ENCODE data around the gene GRIN2B. TPM values are rescaled to one million over a fixed set of nuclear protein-coding genes. Genes with fewer than 3 reads are reported as not detected.

The GRIN2B gene
- total RNA-seq, 3 donors from 2014 or later (not counting 1 experiment from before 2014, with no cell fraction given), result not detected

GRCh38 chr12:13937735-13938134, 43.7 kb downstream of the GRIN2B start:
- H3K9me3 Mint-ChIP-seq, result peaks cover 5 to 11% of the 10 kb centered on the region in 2 donors
- intact Hi-C loops (cut with micrococcal nuclease), result no loop called here
- no peak overlapping the region for H3K4me3 ChIP-seq (ENCODE audit: low read length)
- H3K4me1 ChIP-seq (ENCODE audit: control insufficient read depth, insufficient read depth, low read length), result no peaks in the 10 kb centered on the region
- TF ChIP-seq CTCF (IDR thresholded peaks at IDR 0.05), result no peak
- ATAC-seq, result no peak
- H3K4me1 Mint-ChIP-seq, result no peaks in the 10 kb centered on the region
- no peak overlapping the region for H3K4me3 Mint-ChIP-seq
- H3K9me3 ChIP-seq (ENCODE audit: control insufficient read depth, insufficient read depth, low read length), result no peaks in the 10 kb centered on the region
- H3K36me3 Mint-ChIP-seq, result no peaks in the 10 kb centered on the region
- no peak for DNase-seq
- peaks cover 2 to 8% of the 10 kb centered on the region in 2 donors for H3K27me3 Mint-ChIP-seq (ENCODE audit: low read depth in 2 of 2)
- no peak overlapping the region for H3K27ac ChIP-seq (ENCODE audit: low read length)
- H3K27ac Mint-ChIP-seq, result no peak overlapping the region
- H3K27me3 ChIP-seq (ENCODE audit: control insufficient read depth, insufficient read depth, low read length), result no peaks in the 10 kb centered on the region
- no peaks in the 10 kb centered on the region for H3K36me3 ChIP-seq (ENCODE audit: control insufficient read depth, insufficient read depth, low read length)
- whole genome bisulfite sequencing (ENCODE audit: insufficient coverage), result 67% methylated on average over 1 of the region's 2 CpGs

DNA sequence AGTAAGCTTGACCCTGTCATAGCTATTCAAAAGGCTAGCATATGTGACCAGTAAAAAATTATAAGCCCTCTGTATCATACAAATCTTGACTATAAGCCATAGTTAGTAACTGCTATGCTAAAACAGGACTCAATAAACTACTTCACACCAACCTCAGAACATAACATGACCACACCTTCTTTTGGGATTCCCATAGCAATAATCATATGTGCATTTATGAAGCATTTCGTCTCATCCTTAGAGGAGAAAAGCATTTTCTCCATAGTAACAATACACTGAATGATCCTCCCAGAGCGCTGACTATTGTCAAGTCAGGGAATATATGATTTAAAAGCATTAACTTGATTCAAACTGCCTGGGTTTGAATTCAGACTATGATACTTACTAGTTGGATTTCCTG, 46.2 kb downstream of the GRIN2B start:
- no peaks in the 10 kb centered on the region for H3K4me1 Mint-ChIP-seq

More for the DNA sequence above, 46.2 kb downstream of the GRIN2B start:
- TF ChIP-seq CTCF (IDR thresholded peaks at IDR 0.05), result no peak
- Mint-ChIP-seq H3K9me3 (peaks cover 3 to 11% of the 10 kb centered on the region in 2 donors), H3K36me3 (no peaks in the 10 kb centered on the region), H3K27ac (no peak overlapping the region), H3K4me3 (no peak overlapping the region), H3K27me3 (ENCODE audit: low read depth in 2 of 2) (peaks cover 0 to 2% of the 10 kb centered on the region in 2 donors)
- intact Hi-C loops (cut with micrococcal nuclease), result no loop called here
- ATAC-seq (no peak), DNase-seq (no peak)
- 50% methylated on average over 2 of the region's 2 CpGs for WGBS (ENCODE audit: insufficient coverage)
- no peak overlapping the region for H3K27ac ChIP-seq (ENCODE audit: low read length)
- H3K4me3 ChIP-seq (ENCODE audit: low read length), result no peak overlapping the region
- H3K27me3 ChIP-seq (ENCODE audit: control insufficient read depth, insufficient read depth, low read length), result no peaks in the 10 kb centered on the region
- H3K9me3 ChIP-seq (ENCODE audit: control insufficient read depth, insufficient read depth, low read length), result no peaks in the 10 kb centered on the region
- no peaks in the 10 kb centered on the region for H3K4me1 ChIP-seq (ENCODE audit: control insufficient read depth, insufficient read depth, low read length)
- no peaks in the 10 kb centered on the region for H3K36me3 ChIP-seq (ENCODE audit: control insufficient read depth, insufficient read depth, low read length)

Data from natural killer cell (primary cell).